Activated naive CD8-positive, alpha-beta T cell treated with anti-CD3 and anti-CD28 coated beads, Interleukin-2, amount 50 U/mL, for 24 hours (primary cell): ENCODE results near the gene VPS26B.
"Not testable (repeated sequence)": the region's sequence is repeated elsewhere in the genome, so short reads cannot be mapped to it uniquely, and the experiment has no call there.

Experiments
- ATAC-seq: fragments of 150-1000 bp; cut with Tn5 transposase; one replicate; pipeline ENCODE4 v1.10.0; 2021
- DNase-seq: peaks from one replicate; pipeline ENCODE4 v3.0.0; 2021
- H3K27ac Mint-ChIP-seq: one replicate; pipeline ENCODE4 v1.8.0; 2021; ENCODE audit warnings: mild to moderate bottlenecking, mixed read lengths
- H3K27me3 Mint-ChIP-seq: one replicate; pipeline ENCODE4 v1.8.0; 2021; ENCODE audit warnings: mixed read lengths
- H3K36me3 Mint-ChIP-seq: one replicate; pipeline ENCODE4 v1.8.0; 2021; ENCODE audit warnings: low read depth, mixed read lengths
- H3K4me1 Mint-ChIP-seq: one replicate; pipeline ENCODE4 v1.8.0; 2021; ENCODE audit warnings: mixed read lengths
- H3K4me3 Mint-ChIP-seq: one replicate; pipeline ENCODE4 v1.8.0; 2021; ENCODE audit warnings: mild to moderate bottlenecking, moderate library complexity, mixed read lengths
- H3K9me3 Mint-ChIP-seq: one replicate; pipeline ENCODE4 v1.8.0; 2021; ENCODE audit warnings: mixed read lengths

The VPS26B gene

GRCh38 chr11:134275534-134276395, 51.3 kb downstream of the VPS26B start, which contains the start of gene GLB1L3:
Gene GLB1L3 (plus strand): TSS chr11:134276379. CDS start chr11:134276741, 362 bp downstream.
- Mint-ChIP-seq H3K4me3 (peak within 1 kb of the TSS; percentile 93), H3K27me3 (peaks cover 18% of the 10 kb centered on the region), H3K9me3 (no peaks in the 10 kb centered on the region), H3K27ac (peak within 1 kb of the TSS; percentile 85), H3K4me1 (peaks cover 38% of the 10 kb centered on the region), H3K36me3 (peaks cover 8% of the 10 kb centered on the region)
- peak; percentile 88 for ATAC-seq
- peak; percentile 76 for DNase-seq

- Mint-ChIP-seq H3K36me3 (peaks cover 8% of the 10 kb centered on the region), H3K27me3 (peaks cover 14% of the 10 kb centered on the region), H3K9me3 (no peaks in the 10 kb centered on the region), H3K27ac (peak overlapping the region; percentile 85), H3K4me1 (peaks cover 37% of the 10 kb centered on the region), H3K4me3 (peak overlapping the region; percentile 93)
- ATAC-seq, result peak; percentile 24
- DNase-seq, result peak; percentile 25
Observed at GRCh38 chr11:134276396-134277182, 52.1 kb downstream of the VPS26B start.

- Mint-ChIP-seq H3K36me3 (peaks cover 8% of the 10 kb centered on the region), H3K4me1 (peaks cover 35% of the 10 kb centered on the region), H3K9me3 (no peaks in the 10 kb centered on the region), H3K27me3 (peaks cover 12% of the 10 kb centered on the region), H3K4me3 (peak overlapping the region; percentile 81), H3K27ac (peak overlapping the region; percentile 63)
- no peak for DNase-seq
- no peak for ATAC-seq
Observed at GRCh38 chr11:134277183-134278001, 52.9 kb downstream of the VPS26B start.

- H3K27ac Mint-ChIP-seq, result no peak overlapping the region
- no peak overlapping the region for H3K4me3 Mint-ChIP-seq
- H3K9me3 Mint-ChIP-seq, result no peaks in the 10 kb centered on the region
- peaks cover 10% of the 10 kb centered on the region for H3K27me3 Mint-ChIP-seq
- DNase-seq (no peak), ATAC-seq (no peak)
- peaks cover 8% of the 10 kb centered on the region for H3K36me3 Mint-ChIP-seq
- peaks cover 25% of the 10 kb centered on the region for H3K4me1 Mint-ChIP-seq
Observed at GRCh38 chr11:134278356-134278755, 53.9 kb downstream of the VPS26B start.

GRCh38 chr11:134281635-134282034, 57.2 kb downstream of the VPS26B start:
- peak; percentile 18 for ATAC-seq
- not testable (repeated sequence) for H3K4me1 Mint-ChIP-seq, H3K36me3 Mint-ChIP-seq

GRCh38 chr11:134282121-134283045, 57.9 kb downstream of the VPS26B start:
- Mint-ChIP-seq H3K36me3 (peaks cover 5% of the 10 kb centered on the region), H3K27ac (no peak overlapping the region), H3K4me1 (no peaks in the 10 kb centered on the region), H3K27me3 (peaks cover 7% of the 10 kb centered on the region), H3K4me3 (no peak overlapping the region), H3K9me3 (no peaks in the 10 kb centered on the region)
- no peak for DNase-seq
- ATAC-seq, result no peak

More at GRCh38 chr11:134281635-134282034, 57.2 kb downstream of the VPS26B start:
- not testable (repeated sequence) for H3K27me3 Mint-ChIP-seq, H3K9me3 Mint-ChIP-seq, H3K27ac Mint-ChIP-seq, H3K4me3 Mint-ChIP-seq, DNase-seq

- DNase-seq (no peak), ATAC-seq (no peak)
- Mint-ChIP-seq H3K4me1 (no peaks in the 10 kb centered on the region), H3K9me3 (no peaks in the 10 kb centered on the region), H3K4me3 (no peak overlapping the region), H3K36me3 (peaks cover 1% of the 10 kb centered on the region), H3K27ac (no peak overlapping the region), H3K27me3 (peaks cover 5% of the 10 kb centered on the region)
Observed at GRCh38 chr11:134283461-134284230, 59.2 kb downstream of the VPS26B start.

- not testable (repeated sequence) for H3K4me3 Mint-ChIP-seq, H3K27ac Mint-ChIP-seq, H3K9me3 Mint-ChIP-seq, H3K36me3 Mint-ChIP-seq, H3K27me3 Mint-ChIP-seq, H3K4me1 Mint-ChIP-seq, DNase-seq, ATAC-seq
Observed at GRCh38 chr11:134284349-134284748, 59.9 kb downstream of the VPS26B start.

- Mint-ChIP-seq H3K27ac (no peak overlapping the region), H3K36me3 (no peaks in the 10 kb centered on the region), H3K9me3 (no peaks in the 10 kb centered on the region), H3K27me3 (no peaks in the 10 kb centered on the region), H3K4me3 (no peak overlapping the region), H3K4me1 (no peaks in the 10 kb centered on the region)
- DNase-seq (no peak), ATAC-seq (no peak)
Observed at GRCh38 chr11:134287561-134287960, 63.1 kb downstream of the VPS26B start.

- Mint-ChIP-seq H3K4me3 (no peak overlapping the region), H3K9me3 (no peaks in the 10 kb centered on the region), H3K4me1 (no peaks in the 10 kb centered on the region), H3K27ac (no peak overlapping the region), H3K27me3 (no peaks in the 10 kb centered on the region), H3K36me3 (no peaks in the 10 kb centered on the region)
- DNase-seq (no peak), ATAC-seq (no peak)
Observed at GRCh38 chr11:134288486-134288885, 64.0 kb downstream of the VPS26B start.

- Mint-ChIP-seq H3K36me3 (no peaks in the 10 kb centered on the region), H3K9me3 (no peaks in the 10 kb centered on the region), H3K4me3 (no peak overlapping the region), H3K27ac (peak overlapping the region; percentile 36), H3K27me3 (no peaks in the 10 kb centered on the region), H3K4me1 (no peaks in the 10 kb centered on the region)
- DNase-seq (no peak), ATAC-seq (no peak)
Observed at GRCh38 chr11:134289167-134289566, 64.7 kb downstream of the VPS26B start.

GRCh38 chr11:134289789-134290188, 65.3 kb downstream of the VPS26B start:
- no peak overlapping the region for H3K27ac Mint-ChIP-seq
- DNase-seq (no peak), ATAC-seq (no peak)
- H3K4me3 Mint-ChIP-seq, result no peak overlapping the region
- no peaks in the 10 kb centered on the region for H3K9me3 Mint-ChIP-seq
- no peaks in the 10 kb centered on the region for H3K27me3 Mint-ChIP-seq
- H3K36me3 Mint-ChIP-seq, result no peaks in the 10 kb centered on the region
- no peaks in the 10 kb centered on the region for H3K4me1 Mint-ChIP-seq

- no peak overlapping the region for H3K27ac Mint-ChIP-seq
- H3K4me3 Mint-ChIP-seq, result no peak overlapping the region
- DNase-seq (no peak), ATAC-seq (no peak)
- H3K36me3 Mint-ChIP-seq, result no peaks in the 10 kb centered on the region
- no peaks in the 10 kb centered on the region for H3K9me3 Mint-ChIP-seq
- no peaks in the 10 kb centered on the region for H3K27me3 Mint-ChIP-seq
- H3K4me1 Mint-ChIP-seq, result no peaks in the 10 kb centered on the region
Observed at GRCh38 chr11:134290646-134291045, 66.2 kb downstream of the VPS26B start.
